ENCODE measurements around the gene MLANA.
"Not testable (repeated sequence)": the region's sequence is repeated elsewhere in the genome, so short reads cannot be mapped to it uniquely, and the experiment has no call there.

MLANA gene

DNA sequence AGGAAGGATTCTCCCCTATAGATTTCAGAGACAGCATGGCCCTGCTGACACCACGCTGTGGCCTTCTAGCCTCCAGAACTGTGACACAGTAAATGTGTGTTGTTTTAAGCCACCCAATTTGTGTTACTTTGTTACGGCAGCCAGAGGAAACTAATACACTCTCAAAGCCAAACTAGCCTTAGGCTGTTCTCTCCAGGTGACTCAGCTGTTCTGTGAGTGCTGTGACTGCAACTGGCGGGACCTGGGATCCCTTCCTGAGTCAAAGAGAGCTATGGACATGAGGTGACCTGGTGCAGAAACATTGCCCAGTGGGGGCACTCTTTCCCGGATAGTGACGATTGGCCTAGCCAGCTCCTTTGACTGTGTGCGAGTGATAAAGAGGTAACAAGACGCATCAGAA lies 14.0 kb upstream of the MLANA start:
- H3K27me3 ChIP-seq (ENCODE audit: control insufficient read depth, insufficient read depth, low read length): no peaks in the 10 kb centered on the region
- H3K9me3 ChIP-seq (ENCODE audit: control insufficient read depth, low read length): no peaks in the 10 kb centered on the region
- no peak overlapping the region for H3K4me2 ChIP-seq (ENCODE audit: low read length)
- H3K4me3 ChIP-seq (ENCODE audit: low read depth, low read length): no peak overlapping the region
- H3K27ac ChIP-seq: no peak overlapping the region
- no peak overlapping the region for H2AFZ ChIP-seq
- no peaks in the 10 kb centered on the region for H3K36me3 ChIP-seq (ENCODE audit: control insufficient read depth, insufficient read depth, low read length)
- no peak overlapping the region for H3K9ac ChIP-seq
- TF ChIP-seq, protein P1, sequence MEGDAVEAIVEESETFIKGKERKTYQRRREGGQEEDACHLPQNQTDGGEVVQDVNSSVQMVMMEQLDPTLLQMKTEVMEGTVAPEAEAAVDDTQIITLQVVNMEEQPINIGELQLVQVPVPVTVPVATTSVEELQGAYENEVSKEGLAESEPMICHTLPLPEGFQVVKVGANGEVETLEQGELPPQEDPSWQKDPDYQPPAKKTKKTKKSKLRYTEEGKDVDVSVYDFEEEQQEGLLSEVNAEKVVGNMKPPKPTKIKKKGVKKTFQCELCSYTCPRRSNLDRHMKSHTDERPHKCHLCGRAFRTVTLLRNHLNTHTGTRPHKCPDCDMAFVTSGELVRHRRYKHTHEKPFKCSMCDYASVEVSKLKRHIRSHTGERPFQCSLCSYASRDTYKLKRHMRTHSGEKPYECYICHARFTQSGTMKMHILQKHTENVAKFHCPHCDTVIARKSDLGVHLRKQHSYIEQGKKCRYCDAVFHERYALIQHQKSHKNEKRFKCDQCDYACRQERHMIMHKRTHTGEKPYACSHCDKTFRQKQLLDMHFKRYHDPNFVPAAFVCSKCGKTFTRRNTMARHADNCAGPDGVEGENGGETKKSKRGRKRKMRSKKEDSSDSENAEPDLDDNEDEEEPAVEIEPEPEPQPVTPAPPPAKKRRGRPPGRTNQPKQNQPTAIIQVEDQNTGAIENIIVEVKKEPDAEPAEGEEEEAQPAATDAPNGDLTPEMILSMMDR (IDR thresholded peaks at IDR 0.05): no peak
- no peaks in the 10 kb centered on the region for H3K79me2 ChIP-seq
- H3K4me1 ChIP-seq: peaks cover 4% of the 10 kb centered on the region

- peak overlapping the region; percentile 51 for H3K27ac ChIP-seq
- peak overlapping the region; percentile 24 for H3K4me2 ChIP-seq (ENCODE audit: low read length)
- no peaks in the 10 kb centered on the region for H3K9me3 ChIP-seq (ENCODE audit: control insufficient read depth, low read length)
- peak overlapping the region; percentile 56 for H2AFZ ChIP-seq
- no peak overlapping the region for H3K4me3 ChIP-seq (ENCODE audit: low read depth, low read length)
- TF ChIP-seq, protein P1 (IDR thresholded peaks at IDR 0.05): no peak
- H3K36me3 ChIP-seq (ENCODE audit: control insufficient read depth, insufficient read depth, low read length): no peaks in the 10 kb centered on the region
- H3K79me2 ChIP-seq: no peaks in the 10 kb centered on the region
- no peak overlapping the region for H3K9ac ChIP-seq
- H3K27me3 ChIP-seq (ENCODE audit: control insufficient read depth, insufficient read depth, low read length): no peaks in the 10 kb centered on the region
- peaks cover 4% of the 10 kb centered on the region for H3K4me1 ChIP-seq
Measured at GRCh38 chr9:5879419-5880181, 11.1 kb upstream of the MLANA start.

DNA sequence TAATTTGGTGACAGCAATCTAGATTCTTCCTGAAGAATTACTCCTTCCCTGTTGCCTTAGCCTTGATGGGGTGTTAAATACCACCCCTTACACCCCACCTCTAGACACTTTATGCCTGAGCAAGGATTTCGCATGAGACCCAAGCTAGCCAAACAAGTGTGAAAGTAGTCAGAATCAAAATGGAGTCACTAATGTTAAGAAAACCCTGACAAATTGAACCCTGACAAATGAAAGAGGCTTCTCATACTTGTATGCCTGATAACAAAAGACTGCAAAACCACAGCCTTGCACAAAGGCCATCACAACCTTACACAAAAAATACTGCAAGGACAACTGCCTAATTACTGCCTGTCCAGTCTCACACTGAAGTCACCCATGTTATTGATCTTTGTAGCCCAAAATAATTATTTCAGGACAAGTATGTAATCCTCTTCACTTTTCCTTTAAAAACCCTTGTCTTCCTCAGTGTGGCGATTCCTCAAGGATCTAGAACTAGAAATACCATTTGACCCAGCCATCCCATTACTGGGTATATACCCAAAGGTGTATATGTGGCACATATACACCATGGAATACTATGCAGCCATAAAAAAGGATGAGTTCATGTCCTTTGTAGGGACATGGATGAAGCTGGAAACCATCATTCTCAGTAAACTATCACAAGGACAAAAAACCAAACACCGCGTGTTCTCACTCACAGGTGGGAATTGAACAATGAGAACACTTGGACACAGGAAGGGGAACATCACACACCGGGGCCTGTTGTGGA lies 8.3 kb upstream of the MLANA start:
- H3K4me2 ChIP-seq (ENCODE audit: low read length); H3K9ac ChIP-seq; H3K36me3 ChIP-seq (ENCODE audit: control insufficient read depth, insufficient read depth, low read length); H3K4me1 ChIP-seq; H3K4me3 ChIP-seq (ENCODE audit: low read depth, low read length); H3K9me3 ChIP-seq (ENCODE audit: control insufficient read depth, low read length); H2AFZ ChIP-seq; H3K27me3 ChIP-seq (ENCODE audit: control insufficient read depth, insufficient read depth, low read length); H3K79me2 ChIP-seq; H3K27ac ChIP-seq: not testable (repeated sequence)

- H3K9me3 ChIP-seq (ENCODE audit: control insufficient read depth, low read length): no peaks in the 10 kb centered on the region
- H3K9ac ChIP-seq: no peak overlapping the region
- no peaks in the 10 kb centered on the region for H3K79me2 ChIP-seq
- no peak overlapping the region for H2AFZ ChIP-seq
- TF ChIP-seq, protein P1 (IDR thresholded peaks at IDR 0.05): no peak
- H3K36me3 ChIP-seq (ENCODE audit: control insufficient read depth, insufficient read depth, low read length): no peaks in the 10 kb centered on the region
- H3K4me1 ChIP-seq: peaks cover 8% of the 10 kb centered on the region
- no peak overlapping the region for H3K4me3 ChIP-seq (ENCODE audit: low read depth, low read length)
- H3K4me2 ChIP-seq (ENCODE audit: low read length): no peak overlapping the region
- no peaks in the 10 kb centered on the region for H3K27me3 ChIP-seq (ENCODE audit: control insufficient read depth, insufficient read depth, low read length)
- H3K27ac ChIP-seq: no peak overlapping the region
Measured at GRCh38 chr9:5884191-5884590, 6.5 kb upstream of the MLANA start.

- no peak overlapping the region for H3K4me2 ChIP-seq (ENCODE audit: low read length)
- TF ChIP-seq, protein P1 (IDR thresholded peaks at IDR 0.05): peak; percentile 76
Measured at GRCh38 chr9:5886114-5886939, 4.4 kb upstream of the MLANA start.

More at GRCh38 chr9:5886114-5886939, 4.4 kb upstream of the MLANA start:
- Histone ChIP-seq H2AFZ (peak overlapping the region; percentile 25), H3K27ac (no peak overlapping the region), H3K9me3 (ENCODE audit: control insufficient read depth, low read length) (no peaks in the 10 kb centered on the region), H3K4me1 (peaks cover 3% of the 10 kb centered on the region), H3K9ac (no peak overlapping the region), H3K4me3 (ENCODE audit: low read depth, low read length) (no peak overlapping the region), H3K36me3 (ENCODE audit: control insufficient read depth, insufficient read depth, low read length) (no peaks in the 10 kb centered on the region), H3K27me3 (ENCODE audit: control insufficient read depth, insufficient read depth, low read length) (no peaks in the 10 kb centered on the region), H3K79me2 (no peaks in the 10 kb centered on the region)
